HG03097 (cell line): Measurements from ENCODE around the gene RAB7B.

Source experiments
- ATAC-seq: cut with Tn5 transposase; IDR thresholded peaks from one replicate; pipeline ENCODE4 v1.9.1; 2021; ENCODE audit not compliant: unreplicated experiment, low FRiP score

RAB7B gene

DNA sequence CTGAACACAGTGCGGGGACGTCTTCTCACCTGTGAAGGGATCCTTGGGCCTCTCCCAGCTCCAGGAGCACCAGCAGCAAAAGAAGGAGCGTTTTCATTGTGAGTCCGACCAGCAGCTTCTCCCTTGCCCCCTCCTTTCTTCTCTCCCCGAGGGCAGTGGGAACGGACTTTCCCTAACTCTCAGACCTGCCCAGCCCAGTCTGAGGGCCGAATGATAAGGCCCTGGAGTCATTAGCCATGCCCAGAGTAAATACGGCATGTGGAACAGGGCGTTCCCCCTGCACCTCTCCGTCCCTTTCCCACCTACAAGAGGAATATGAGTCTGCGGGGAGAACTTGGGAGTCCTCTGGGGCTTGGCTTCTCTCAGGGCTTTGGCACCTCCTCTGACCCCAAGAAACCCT, 20.5 kb upstream of the RAB7B start, which contains the start of gene CTSE:
CTSE (minus strand) TSS at position 201 of the 400 bp plus-strand sequence; CDS start at position 97, 104 bp downstream.
- no peak for ATAC-seq

- no peak for ATAC-seq
These were observed 19.6 kb upstream of the RAB7B start for GRCh38 chr1:206022766-206023165.

DNA sequence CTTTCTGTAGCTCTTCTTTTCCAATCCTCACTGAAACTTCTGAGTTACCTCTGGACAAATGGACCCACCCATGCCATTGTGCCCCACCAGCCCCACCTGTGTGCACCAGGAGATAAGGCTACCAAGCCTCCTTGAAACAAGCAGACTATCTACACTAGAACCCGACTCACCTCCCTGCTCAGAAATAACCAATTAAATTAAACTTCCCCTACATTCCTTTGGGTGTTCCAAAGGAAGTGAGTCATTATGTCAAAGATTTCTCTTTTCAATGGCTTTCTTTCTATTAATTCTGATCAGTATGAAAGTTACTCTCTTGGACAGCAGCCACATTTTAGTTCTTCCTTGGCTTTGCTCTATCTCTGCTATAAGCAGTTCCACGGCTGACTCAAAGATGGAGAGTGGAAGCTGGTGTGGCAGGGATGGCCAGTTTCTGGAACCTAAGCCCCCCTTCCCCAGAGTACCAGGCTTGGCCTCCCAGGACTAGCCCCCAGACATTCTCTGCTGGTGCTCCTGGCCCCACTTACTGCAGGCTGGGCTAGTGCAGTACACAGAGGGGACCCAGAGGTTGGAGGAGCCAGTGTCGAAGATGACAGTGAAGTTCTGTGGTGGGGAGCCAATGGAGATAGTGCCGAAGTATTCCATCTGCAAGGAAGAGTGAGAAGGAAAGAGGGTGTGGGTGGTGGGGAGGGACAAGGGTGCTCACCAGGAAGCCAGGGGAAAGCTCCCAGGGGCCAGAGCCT, 18.6 kb upstream of the RAB7B start:
- ATAC-seq, result no peak

- ATAC-seq, result no peak
These were observed 17.9 kb upstream of the RAB7B start for GRCh38 chr1:206021008-206021625.

DNA sequence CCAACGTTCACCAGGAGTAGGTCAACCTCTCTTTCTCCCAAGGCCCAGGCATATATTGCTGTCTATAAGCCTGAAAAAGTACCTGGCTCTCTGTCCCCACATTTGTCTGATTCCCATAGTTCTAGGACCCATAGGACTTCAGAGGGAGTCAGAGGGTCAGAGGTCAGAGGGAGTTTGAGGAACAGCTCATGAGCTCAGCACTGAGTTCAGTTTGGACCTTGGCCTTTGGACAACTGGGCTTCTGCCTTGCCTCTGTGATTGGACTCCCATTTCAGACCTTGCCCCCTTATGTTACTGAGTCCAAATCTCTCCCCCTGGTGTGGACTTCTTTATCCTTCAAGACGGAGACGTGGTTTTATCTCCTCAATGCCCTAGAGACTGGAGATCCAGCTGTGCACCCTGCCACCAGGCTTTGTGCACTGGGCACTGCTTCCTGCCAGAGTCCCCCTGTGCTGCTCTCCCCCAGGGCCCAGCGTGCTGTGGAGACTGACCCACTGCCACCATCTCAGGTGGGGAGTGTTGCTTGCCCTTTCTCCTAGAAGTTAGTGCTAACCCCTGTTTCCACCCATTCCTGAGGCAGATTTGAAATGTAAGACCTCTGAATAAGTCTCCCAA, 17.3 kb upstream of the RAB7B start:
- no peak for ATAC-seq

DNA sequence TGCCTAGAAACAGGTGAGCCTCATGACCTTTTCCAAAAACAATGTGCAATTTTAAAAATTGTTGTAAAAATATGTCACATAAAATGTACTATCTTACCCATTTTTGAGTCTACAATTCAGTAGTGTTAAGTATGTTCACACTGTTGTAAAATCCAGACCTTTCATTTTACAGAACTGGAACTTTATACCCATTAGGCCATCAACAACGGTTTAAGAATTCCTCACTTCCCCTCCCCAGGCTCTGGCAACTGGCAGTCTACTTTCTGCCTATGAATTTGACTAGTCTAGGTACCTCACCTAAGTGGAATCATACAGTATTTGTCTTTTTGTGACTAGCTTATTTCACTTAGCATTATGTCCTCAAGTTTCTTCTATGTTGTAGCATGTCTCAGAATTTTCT, 11.9 kb upstream of the RAB7B start:
- ATAC-seq, result no peak

- ATAC-seq, result no peak
These were observed 11.4 kb upstream of the RAB7B start for GRCh38 chr1:206014601-206015000.

GRCh38 chr1:206013026-206013795, 10.0 kb upstream of the RAB7B start:
- ATAC-seq, result no peak

DNA sequence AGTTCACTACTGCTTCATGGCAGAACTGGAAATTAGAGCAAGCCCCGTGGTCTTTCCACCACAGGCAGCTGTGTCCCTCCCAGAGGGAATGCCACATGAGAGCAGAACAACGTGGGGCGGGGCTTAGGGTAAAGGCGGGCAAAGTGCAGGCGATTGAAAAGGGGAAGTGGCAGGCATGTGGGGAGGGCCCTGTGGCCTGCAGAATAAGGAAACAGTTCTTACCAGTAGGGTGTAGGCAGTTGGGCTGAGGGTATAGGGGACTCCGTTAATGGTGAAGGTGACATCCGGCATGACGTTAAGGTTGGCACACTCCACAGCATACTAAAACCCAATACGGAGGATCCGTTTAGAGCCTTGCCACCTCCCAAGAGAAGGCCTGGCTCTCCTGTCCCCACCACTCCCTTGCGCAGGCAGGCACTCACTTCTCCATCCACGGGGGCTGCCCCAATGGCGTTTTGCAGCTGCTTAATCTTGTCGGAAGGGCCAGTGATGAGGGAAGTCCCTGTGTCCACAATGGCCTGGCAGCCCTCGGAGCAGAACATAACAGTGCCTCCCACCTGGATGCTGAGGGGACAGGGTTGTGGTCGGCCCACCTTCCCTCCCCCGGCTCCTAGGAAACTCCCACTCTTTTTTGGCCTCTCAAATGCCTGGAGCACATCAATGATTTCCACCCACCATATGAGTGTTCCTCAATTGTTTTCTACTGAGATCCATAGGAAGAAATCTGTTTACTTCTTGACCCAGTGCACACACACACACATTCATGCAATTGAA, 9.1 kb upstream of the RAB7B start:
- peak; percentile 84 for ATAC-seq

- no peak for ATAC-seq
These were observed 7.9 kb upstream of the RAB7B start for GRCh38 chr1:206011057-206011456.

DNA sequence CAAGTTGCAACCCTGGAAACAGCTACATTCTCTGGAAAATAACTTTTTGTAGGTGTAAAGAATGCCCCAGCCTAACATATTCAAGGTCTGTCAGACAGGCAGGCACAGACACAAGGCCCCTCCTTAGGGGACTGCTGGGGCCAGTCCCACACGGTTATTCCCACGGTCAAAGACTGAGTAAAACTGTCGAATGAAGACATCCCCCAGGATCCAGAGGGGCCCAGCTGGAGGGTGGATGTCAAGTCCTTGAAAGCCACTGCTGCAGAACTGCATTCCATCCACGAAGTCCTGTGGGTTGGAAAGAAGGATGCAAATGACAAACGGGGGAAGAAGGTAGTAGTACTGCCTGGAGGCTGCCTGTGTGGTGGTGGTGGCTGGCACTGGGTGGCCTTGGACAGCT, 6.9 kb upstream of the RAB7B start:
- no peak for ATAC-seq

- no peak for ATAC-seq
These were observed 3.8 kb upstream of the RAB7B start for GRCh38 chr1:206006946-206007345.

DNA sequence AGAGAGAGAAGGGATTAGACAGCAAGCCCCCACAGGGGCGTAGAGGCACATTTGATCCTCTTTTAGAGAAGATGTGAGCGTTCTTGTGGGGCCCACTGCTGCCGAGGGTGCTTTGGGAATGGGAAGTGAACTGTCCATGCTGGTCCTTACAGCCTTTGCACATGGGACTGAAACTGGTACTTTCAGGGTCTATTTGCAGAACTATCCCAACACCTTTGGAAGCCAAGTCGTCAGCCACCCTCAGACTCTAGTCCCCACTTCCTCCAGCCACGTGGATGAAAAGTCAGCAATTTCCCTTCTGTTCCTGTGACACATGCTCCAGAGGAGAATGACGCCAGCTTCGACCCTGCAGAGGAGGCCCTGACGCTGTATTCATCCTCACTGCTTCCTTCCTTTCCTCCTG, 2.6 kb upstream of the RAB7B start:
- no peak for ATAC-seq

- ATAC-seq, result no peak
These were observed 2.0 kb upstream of the RAB7B start for GRCh38 chr1:206005234-206005633.

DNA sequence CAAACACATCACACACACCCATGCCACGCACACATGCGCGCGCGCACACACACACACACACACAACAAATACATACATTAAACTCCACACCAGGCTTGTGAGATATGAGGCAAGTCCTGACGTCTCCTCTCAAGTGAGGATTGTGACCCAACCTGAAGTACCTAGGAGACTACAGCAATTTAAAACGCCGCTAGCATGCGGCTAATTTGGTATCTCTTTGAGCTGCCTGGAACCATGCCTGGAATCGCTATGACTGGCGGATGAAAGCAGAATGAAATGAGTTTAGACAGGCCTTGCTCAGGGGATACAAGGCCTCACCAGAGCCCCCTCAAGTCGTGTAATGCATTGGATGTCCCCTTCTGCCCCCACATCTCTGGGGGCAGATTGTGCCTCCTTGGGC, 1.6 kb upstream of the RAB7B start:
- ATAC-seq, result no peak

- no peak for ATAC-seq
These were observed 932 bp upstream of the RAB7B start for GRCh38 chr1:206003854-206004800.

DNA sequence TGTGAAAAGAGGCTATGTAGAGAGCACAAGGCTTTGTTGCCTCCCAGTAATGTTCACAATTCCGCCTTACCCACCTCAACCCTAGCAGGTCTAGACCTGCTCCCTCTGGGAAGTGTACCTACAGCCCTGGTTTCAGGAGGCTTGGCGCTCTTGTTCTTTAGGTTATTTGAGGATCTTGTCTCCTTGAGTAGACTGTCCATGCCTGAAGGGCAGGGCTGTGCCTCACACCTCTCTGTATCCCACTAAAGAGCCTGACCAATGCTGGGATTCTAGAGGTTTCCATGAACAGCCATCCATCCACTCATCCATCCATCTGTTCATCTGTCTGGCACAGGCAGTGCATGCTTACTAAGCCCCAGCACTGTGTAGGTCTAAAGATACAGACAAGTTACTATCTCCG, 1.0 kb downstream of the RAB7B start:
- no peak for ATAC-seq

GRCh38 chr1:206001476-206001888, 1.7 kb downstream of the RAB7B start:
- no peak for ATAC-seq

- no peak for ATAC-seq
These were observed 2.4 kb downstream of the RAB7B start for GRCh38 chr1:206000641-206001339.
